Spinal cord (tissue), 10 donors: ENCODE data around the gene SAP30BP. TPM values are rescaled to one million over a fixed set of nuclear protein-coding genes. Genes with fewer than 3 reads are reported as not detected.

ENCODE experiments used
- DNase-seq, 6 donors: peaks; one replicate each; pipeline versions ENCODE4 v3.0.0 to v3.0.0-alpha.2; 2013 to 2015; ENCODE audit warnings: low spot score in 6 of 6, low read depth in 4 of 6
- H3K27ac ChIP-seq: one replicate; pipeline ENCODE4 v1.5.1; 2013; ENCODE audit warnings: low read depth, low read length, control low read depth
- H3K27me3 ChIP-seq: one replicate; pipeline ENCODE4 v1.6.1; 2013; ENCODE audit warnings: low read length; ENCODE audit not compliant: control insufficient read depth, insufficient read depth
- H3K36me3 ChIP-seq: one replicate; pipeline ENCODE4 v1.6.1; 2013; ENCODE audit warnings: low read length; ENCODE audit not compliant: control insufficient read depth, insufficient read depth
- H3K4me1 ChIP-seq: one replicate; pipeline ENCODE4 v1.6.1; 2013; ENCODE audit warnings: low read length; ENCODE audit not compliant: control insufficient read depth, insufficient read depth
- H3K4me3 ChIP-seq: one replicate; pipeline ENCODE4 v1.5.1; 2013; ENCODE audit warnings: low read depth, low read length, control low read depth
- H3K9me3 ChIP-seq: one replicate; pipeline ENCODE4 v1.6.1; 2013; ENCODE audit warnings: low read length; ENCODE audit not compliant: control insufficient read depth, insufficient read depth
- WGBS: methylation state at CpG from one replicate; pipeline ENCODE4 v1.1.5; 2013; ENCODE audit warnings: missing lambda C conversion rate; ENCODE audit not compliant: insufficient coverage; 5-methylcytosine and 5-hydroxymethylcytosine counted together
- polyA plus RNA-seq, 2 donors: library from polyadenylated mRNA; unstranded; fragments of 120-200 nt; gene quantifications; one replicate each; pipeline ENCODE4 v1.2.1, GENCODE V29; 2013; ENCODE audit not compliant: insufficient read length in 2 of 2
- total RNA-seq, 2 donors: library from RNA; depleted of rRNA in 1 of 2; stranded (reverse); fragments of 120-200 nt in 1 of 2; fragments of >200 nt in 1 of 2; gene quantifications; one replicate each; pipeline versions ENCODE4 v1.2.3 to v1.2.4, GENCODE V29; 2013 to 2014
- donor health status: healthy.

Gene SAP30BP
- total and polyA plus RNA-seq, 4 donors: 44.3 to 123 (median 105) TPM

- Histone ChIP-seq H3K9me3 (no peaks in the 10 kb centered on the region), H3K36me3 (peaks cover 79% of the 10 kb centered on the region), H3K27me3 (no peaks in the 10 kb centered on the region), H3K4me3 (no peak overlapping the region), H3K27ac (peak overlapping the region; percentile 75), H3K4me1 (peaks cover 72% of the 10 kb centered on the region)
- no peak for DNase-seq
- WGBS: 63% methylated on average over 2 of the region's 3 CpGs
Measured at GRCh38 chr17:75698659-75699058, 31.5 kb downstream of the SAP30BP start.

GRCh38 chr17:75701288-75701687 lies 34.1 kb downstream of the SAP30BP start:
- peaks cover 87% of the 10 kb centered on the region for H3K36me3 ChIP-seq
- H3K4me1 ChIP-seq: peaks cover 65% of the 10 kb centered on the region
- peak overlapping the region; percentile 11 for H3K27ac ChIP-seq
- H3K9me3 ChIP-seq: no peaks in the 10 kb centered on the region
- no peak overlapping the region for H3K4me3 ChIP-seq
- WGBS: 94% methylated on average over 9 of the region's 10 CpGs
- no peak for DNase-seq
- no peaks in the 10 kb centered on the region for H3K27me3 ChIP-seq

GRCh38 chr17:75703191-75703590 lies 36.1 kb downstream of the SAP30BP start:
- no peak overlapping the region for H3K27ac ChIP-seq
- WGBS: 81% methylated on average over 12 of the region's 12 CpGs
- no peaks in the 10 kb centered on the region for H3K27me3 ChIP-seq
- no peak overlapping the region for H3K4me3 ChIP-seq
- H3K4me1 ChIP-seq: peaks cover 60% of the 10 kb centered on the region
- H3K9me3 ChIP-seq: no peaks in the 10 kb centered on the region
- peaks cover 88% of the 10 kb centered on the region for H3K36me3 ChIP-seq
- no peak for DNase-seq

- 96% methylated on average over 8 of the region's 9 CpGs for WGBS
- DNase-seq: no peak
- H3K9me3 ChIP-seq: no peaks in the 10 kb centered on the region
- peaks cover 90% of the 10 kb centered on the region for H3K36me3 ChIP-seq
- H3K27ac ChIP-seq: no peak overlapping the region
- peaks cover 56% of the 10 kb centered on the region for H3K4me1 ChIP-seq
- H3K27me3 ChIP-seq: no peaks in the 10 kb centered on the region
- H3K4me3 ChIP-seq: no peak overlapping the region
Measured at GRCh38 chr17:75703591-75703990, 36.5 kb downstream of the SAP30BP start.

GRCh38 chr17:75704963-75705875 lies 38.1 kb downstream of the SAP30BP start:
- Histone ChIP-seq H3K4me1 (peaks cover 41% of the 10 kb centered on the region), H3K27ac (peak overlapping the region; percentile 52), H3K27me3 (no peaks in the 10 kb centered on the region), H3K9me3 (no peaks in the 10 kb centered on the region), H3K4me3 (no peak overlapping the region), H3K36me3 (peaks cover 80% of the 10 kb centered on the region)
- WGBS: 83% methylated on average over 14 of the region's 27 CpGs
- DNase-seq: no peak

GRCh38 chr17:75706042-75706728 lies 39.0 kb downstream of the SAP30BP start:
- H3K27ac ChIP-seq: peak overlapping the region; percentile 52
- WGBS: 80% methylated on average over 18 of the region's 20 CpGs
- no peak for DNase-seq

GRCh38 chr17:75707079-75707571 lies 40.0 kb downstream of the SAP30BP start:
- 71% methylated on average over 12 of the region's 12 CpGs for WGBS
- DNase-seq: no peak
- Histone ChIP-seq H3K27ac (no peak overlapping the region), H3K36me3 (peaks cover 61% of the 10 kb centered on the region), H3K4me1 (peaks cover 31% of the 10 kb centered on the region), H3K9me3 (no peaks in the 10 kb centered on the region), H3K4me3 (no peak overlapping the region), H3K27me3 (no peaks in the 10 kb centered on the region)

More at GRCh38 chr17:75706042-75706728, 39.0 kb downstream of the SAP30BP start:
- H3K4me3 ChIP-seq: no peak overlapping the region
- no peaks in the 10 kb centered on the region for H3K27me3 ChIP-seq
- H3K9me3 ChIP-seq: no peaks in the 10 kb centered on the region
- H3K4me1 ChIP-seq: peaks cover 32% of the 10 kb centered on the region
- H3K36me3 ChIP-seq: peaks cover 70% of the 10 kb centered on the region

- Histone ChIP-seq H3K4me3 (no peak overlapping the region), H3K4me1 (peaks cover 3% of the 10 kb centered on the region), H3K27me3 (no peaks in the 10 kb centered on the region), H3K27ac (no peak overlapping the region), H3K9me3 (no peaks in the 10 kb centered on the region), H3K36me3 (peaks cover 10% of the 10 kb centered on the region)
- DNase-seq: no peak
- WGBS: no CpG with 5 or more reads among the region's 2 CpGs
Measured at GRCh38 chr17:75712446-75712845, 45.3 kb downstream of the SAP30BP start.

GRCh38 chr17:75719732-75720131 lies 52.6 kb downstream of the SAP30BP start:
- Histone ChIP-seq H3K27ac (peak overlapping the region; percentile 75), H3K4me3 (no peak overlapping the region), H3K36me3 (peaks cover 24% of the 10 kb centered on the region), H3K9me3 (no peaks in the 10 kb centered on the region), H3K4me1 (peaks cover 37% of the 10 kb centered on the region), H3K27me3 (peaks cover 29% of the 10 kb centered on the region)
- DNase-seq: no peak
- WGBS: no CpG with 5 or more reads among the region's 2 CpGs
